ENCODE results near the gene MAGI2. TPM values are rescaled to one million over a fixed set of nuclear protein-coding genes. Genes with fewer than 3 reads are reported as not detected.
A peak's percentile ranks its signal among the peaks of the same experiment; 100 is the strongest.
"Not testable (repeated sequence)": the region's sequence is repeated elsewhere in the genome, so short reads cannot be mapped to it uniquely, and the experiment has no call there.

MAGI2 gene
- total RNA-seq, 1 donor from 2014 or later = 136 TPM

DNA sequence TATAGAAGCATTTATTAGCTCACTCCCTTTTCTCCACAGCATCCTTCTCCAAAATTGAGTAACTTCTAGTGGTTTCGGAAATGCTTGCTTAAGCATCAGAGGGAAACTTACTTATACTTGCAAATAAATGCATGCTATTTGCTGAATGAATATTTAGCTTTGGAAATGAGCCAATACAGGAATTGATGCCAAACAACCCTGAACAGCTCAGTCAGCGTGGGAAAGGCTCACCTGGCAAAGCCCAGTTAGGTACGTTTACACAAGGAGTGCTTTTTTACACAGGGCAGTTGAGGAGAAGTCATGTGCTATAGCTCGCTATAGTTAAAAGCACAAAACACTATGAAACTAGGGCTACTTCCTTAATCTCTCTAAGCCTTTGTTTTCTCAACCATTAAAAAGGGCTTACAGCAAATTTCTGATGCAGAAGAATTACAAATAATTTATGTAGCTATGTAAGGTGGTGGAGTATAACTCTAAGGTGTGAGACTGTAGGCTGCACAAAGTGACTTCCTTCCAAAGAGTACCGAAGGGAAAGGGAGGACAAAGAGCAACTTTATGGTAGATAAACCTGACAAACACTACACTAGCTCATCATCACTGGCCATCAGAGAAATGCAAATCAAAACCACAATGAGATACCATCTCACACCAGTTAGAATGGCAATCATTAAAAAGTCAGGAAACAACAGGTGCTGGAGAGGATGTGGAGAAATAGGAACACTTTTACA, 1156.7 kb downstream of the MAGI2 start:
- FAIRE-seq (no peak), DNase-seq (ENCODE audit: low spot score in 2 of 2) (no peak)

DNA sequence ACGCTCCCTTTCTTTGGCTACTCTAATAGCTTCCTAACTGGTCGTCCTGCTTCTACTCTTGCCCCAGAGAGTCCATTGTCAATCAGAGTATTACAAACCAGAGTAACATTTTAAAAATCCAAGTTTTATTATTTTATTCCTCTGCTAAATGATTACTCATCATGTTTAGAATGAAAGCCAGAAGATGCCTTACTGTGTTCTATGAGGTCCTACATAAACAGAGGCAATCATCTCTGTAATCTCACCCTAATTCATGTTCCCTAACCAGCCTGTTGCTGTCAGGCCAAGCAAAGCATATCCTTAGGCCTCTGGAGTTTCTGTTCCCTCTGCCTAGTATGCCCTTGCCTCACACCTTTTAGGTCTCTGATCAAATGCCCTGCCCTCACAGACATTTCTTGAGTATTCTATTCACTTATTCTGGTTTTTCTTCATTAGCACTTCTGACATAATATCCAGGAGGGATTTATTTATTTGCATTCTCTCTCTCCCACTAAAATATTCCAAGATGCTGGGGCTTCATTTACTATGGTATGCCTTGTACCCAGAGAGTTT, 1157.3 kb downstream of the MAGI2 start:
- FAIRE-seq = no peak
- DNase-seq (ENCODE audit: low spot score in 2 of 2) = no peak

DNA sequence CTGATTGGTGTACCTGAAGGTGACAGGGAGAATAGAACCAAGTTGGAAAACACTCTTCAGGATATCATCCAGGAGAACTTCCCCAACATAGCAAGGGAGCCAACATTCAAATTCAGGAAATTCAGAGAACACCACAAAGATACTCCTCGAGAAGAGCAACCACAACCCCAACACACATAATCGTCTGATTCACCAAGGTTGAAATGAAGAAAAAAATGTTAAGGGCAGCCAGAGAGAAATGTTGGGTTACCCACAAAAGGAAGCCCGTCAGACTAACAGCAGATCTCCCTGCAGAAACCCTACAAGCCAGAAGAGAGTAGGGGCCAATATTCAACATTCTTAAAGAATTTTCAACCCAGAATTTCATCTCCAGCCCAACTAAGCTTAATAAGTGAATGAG, 1164.0 kb downstream of the MAGI2 start:
- not testable (repeated sequence) for FAIRE-seq; DNase-seq (ENCODE audit: low spot score in 2 of 2)

DNA sequence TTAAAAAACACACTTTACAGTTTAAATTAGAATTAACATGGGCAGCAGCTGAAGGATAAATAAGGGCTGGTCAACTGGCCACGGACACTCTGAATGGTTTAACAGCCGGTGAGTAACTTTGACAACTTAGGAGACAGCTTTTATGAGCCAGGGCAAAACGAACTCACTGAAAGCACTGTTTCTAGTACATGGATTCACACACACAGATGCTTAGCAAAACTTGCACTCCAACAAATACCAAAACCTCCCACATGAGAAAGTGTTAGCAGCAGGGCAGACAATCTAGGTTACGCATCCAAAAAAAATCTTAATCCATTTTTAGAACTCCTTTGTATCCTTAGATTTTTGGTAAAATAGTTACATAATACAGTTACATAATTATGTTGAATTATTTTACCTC, 1168.5 kb downstream of the MAGI2 start:
- DNase-seq (ENCODE audit: low spot score in 2 of 2) (peak in 1 of 2 donors; percentile 5), FAIRE-seq (no peak)

DNA sequence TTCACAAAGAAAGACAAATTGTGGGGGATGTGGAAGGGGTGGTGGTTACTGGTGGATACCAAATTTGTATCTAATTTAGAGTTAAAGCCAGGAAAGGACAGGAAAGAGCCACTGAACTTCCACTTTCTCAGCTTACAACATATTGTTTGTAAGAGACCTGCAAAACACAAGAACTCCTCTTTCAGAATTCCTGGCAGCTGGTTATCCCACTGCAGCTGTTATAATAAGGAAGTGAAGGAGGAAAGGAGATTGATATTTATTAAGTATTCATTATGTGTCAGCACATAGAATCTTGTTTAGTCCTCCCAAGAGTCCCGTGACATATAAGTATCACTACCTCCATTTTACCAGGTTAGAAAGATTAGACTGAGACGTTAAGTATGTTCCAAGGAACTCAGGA, 1173.2 kb downstream of the MAGI2 start:
- no peak for FAIRE-seq
- DNase-seq (ENCODE audit: low spot score in 2 of 2) = no peak

DNA sequence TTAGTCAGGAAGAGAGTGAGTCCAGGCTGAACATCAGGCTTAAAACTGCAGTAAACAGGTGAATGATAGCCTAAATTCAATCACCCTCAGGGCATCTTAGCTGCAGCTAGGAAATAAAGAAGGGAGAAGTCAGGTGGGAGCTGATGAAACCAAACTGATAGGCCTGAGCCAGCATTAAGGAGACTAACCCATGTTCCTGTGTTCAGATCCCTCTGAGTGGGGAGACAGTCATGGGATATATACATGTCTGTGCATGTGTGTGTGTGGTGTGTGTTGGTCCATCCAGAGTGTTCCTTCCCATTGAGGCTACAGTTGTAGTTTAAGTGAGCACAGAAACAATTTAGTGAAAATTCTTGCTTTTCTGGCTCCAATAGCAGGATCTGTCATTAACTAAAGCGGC, 1174.0 kb downstream of the MAGI2 start:
- FAIRE-seq (no peak), DNase-seq (ENCODE audit: low spot score in 2 of 2) (no peak)

DNA sequence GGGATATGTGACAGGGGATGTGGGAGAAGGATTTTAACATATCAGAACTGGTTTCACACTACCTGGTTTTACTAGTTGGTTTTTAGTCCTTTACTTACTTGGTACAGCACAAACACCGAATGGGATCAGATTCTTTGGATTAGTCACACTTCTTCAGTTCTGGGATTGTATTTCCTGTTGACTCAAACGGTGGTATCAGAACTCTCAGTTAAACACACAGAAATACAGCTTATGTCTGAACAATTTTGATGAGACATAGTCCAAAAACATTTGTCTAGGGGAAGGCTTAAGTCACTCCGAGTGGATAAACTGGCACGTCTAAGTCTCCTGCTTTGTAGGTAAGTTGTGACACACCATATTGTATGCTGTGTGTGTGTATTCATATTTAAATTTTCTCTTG, 1174.4 kb downstream of the MAGI2 start:
- FAIRE-seq (no peak), DNase-seq (ENCODE audit: low spot score in 2 of 2) (no peak)

DNA sequence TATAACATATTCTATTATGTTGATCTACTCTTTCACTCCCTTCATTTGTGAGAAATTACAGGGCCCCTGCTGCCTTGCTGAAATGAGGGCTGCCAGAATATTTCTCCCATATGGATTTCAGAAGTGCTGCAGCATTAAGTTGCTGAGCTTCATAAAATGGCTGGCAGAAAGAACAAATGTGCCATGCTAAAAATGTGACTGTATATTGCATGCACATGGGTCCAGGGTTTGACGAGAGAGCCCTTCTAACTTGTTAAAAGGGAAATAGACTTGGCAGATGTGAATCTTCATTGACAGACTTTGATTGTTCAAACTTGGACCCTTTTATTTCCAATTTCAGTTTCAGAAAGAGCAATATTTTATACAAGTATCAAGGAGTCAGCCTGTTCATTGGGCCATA, 1186.3 kb downstream of the MAGI2 start:
- no peak for FAIRE-seq
- no peak for DNase-seq (ENCODE audit: low spot score in 2 of 2)

DNA sequence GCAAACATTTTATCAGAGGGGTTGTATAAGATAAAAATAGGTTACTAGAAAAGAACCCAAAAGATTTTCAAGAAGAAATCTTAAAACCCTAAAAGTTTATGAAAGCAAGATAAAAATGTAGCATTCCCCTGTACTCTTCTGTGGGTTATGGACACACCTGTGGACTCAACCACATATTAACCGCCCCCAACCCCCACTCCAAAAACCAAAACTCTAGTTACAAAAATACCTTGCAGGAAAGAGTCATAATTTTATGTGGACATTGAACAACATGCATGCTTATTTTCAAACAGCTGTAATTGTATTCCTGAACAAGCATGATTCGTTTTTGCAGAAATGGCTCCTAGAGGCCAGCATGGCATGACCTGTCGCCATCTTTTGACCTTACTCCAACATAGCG, 1188.0 kb downstream of the MAGI2 start:
- FAIRE-seq (no peak), DNase-seq (ENCODE audit: low spot score in 2 of 2) (no peak)

DNA sequence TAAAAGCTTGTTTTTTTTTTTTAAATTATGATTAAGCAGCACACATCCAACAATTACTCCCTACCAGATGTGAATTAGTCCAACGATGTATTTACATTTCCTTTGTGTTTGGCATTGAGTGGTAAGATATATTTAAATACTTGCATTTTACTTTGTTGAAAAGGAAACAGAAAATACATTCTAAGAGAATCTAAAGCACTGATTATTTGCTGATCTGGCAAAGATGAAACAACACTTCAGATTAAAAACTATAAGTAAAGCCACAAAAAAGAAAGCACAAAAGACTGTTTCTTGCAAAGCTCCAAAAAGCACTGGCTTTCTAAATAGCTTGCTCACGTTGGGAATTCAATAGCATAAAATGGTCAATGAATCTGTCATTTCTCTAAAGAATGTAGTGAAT, 1188.4 kb downstream of the MAGI2 start:
- no peak for DNase-seq (ENCODE audit: low spot score in 2 of 2)

DNA sequence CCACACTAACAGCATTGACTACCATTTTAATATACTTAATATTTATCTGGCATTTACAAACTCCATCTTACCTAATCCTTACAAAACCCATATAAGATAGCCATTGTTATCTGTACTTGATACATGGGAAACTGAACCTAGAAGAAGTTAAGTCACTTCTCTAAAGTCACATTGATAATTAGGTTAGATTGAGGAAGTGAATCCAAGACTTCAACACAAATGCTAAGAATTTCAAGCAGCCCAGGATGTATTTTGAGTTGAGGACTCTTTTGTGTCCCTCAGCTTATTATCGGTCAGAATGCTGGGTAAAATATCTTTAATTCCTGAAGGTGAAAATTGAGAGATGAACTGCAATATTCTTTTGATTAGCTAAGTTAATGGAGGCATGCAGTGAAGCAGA, 1189.4 kb downstream of the MAGI2 start:
- DNase-seq (ENCODE audit: low spot score in 2 of 2) = no peak
- FAIRE-seq = no peak

More for the DNA sequence above, 1188.4 kb downstream of the MAGI2 start:
- no peak for FAIRE-seq

DNA sequence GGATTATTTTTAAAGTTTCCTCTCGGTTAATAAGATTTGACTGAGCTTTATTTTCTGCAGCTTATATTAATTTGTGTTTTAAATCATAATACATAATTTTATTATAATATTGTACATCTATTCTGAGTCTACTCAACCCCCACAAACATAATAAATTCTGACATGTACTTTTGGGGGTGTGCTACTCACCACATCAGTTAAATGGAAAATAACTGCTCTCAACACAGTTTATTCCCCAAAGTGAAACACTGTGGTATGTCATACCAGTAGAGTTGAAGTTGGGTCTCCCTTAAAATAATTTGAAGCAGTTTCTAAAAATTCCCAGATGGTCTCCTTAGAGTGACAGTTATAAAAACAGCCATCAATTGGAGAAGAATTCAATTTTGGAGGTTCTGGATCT, 1191.7 kb downstream of the MAGI2 start:
- no peak for DNase-seq (ENCODE audit: low spot score in 2 of 2)

DNA sequence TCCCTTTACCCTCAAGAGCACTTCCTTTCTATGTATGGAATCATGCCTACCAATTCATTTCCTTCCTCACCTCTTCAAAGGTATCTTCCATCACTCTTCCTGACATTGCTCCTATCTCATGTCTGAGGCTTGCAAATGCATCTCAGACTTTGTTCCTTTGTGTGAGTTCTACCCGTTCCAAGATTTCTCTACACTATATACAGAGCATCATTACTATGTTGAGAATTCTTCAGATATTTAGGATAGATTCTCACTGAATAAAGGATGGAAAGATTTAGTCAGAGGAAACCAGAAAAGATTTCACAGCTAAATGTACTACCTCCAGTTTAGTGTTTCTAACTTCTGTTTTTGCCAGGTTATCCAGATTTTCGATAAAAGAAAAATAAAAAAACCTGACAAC, 1192.2 kb downstream of the MAGI2 start:
- no peak for DNase-seq (ENCODE audit: low spot score in 2 of 2)
- FAIRE-seq = no peak

More for the DNA sequence above, 1191.7 kb downstream of the MAGI2 start:
- no peak for FAIRE-seq

DNA sequence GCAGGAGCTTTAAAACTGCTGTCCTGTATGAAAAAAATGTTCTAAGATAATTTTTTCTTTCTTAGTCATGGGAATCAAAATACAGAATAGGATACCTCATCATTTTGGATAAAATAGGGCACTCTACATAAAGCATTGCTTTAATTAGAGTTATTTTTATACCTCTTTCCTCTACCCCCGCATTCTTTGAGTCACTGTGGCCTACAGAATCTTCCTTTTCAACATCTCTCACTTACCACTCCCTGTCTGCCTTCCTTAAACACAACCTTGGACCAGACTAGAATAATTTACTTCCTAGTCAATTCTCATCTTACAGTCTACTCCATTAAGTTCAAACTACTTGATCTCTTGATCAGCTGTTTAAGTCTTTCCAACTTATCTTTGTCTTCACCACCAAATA, 1192.6 kb downstream of the MAGI2 start:
- DNase-seq (ENCODE audit: low spot score in 2 of 2) (no peak), FAIRE-seq (no peak)

DNA sequence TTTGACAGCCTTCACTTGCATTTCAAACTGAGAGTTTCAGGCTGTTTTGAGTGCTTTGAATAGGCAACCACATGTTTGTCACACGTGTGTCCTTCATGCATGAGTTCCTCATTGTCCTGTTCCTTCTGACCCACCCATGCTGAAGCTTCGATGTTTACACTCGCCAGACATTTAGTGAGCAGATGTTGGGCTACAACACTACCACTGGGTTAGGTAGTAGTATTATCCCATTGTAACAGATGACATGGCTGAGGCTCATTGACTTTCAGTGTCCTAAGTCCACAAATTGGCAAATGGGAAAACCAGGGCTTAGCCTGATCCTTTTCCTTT, 1198.8 kb downstream of the MAGI2 start:
- FAIRE-seq (no peak), DNase-seq (ENCODE audit: low spot score in 2 of 2) (no peak)

DNA sequence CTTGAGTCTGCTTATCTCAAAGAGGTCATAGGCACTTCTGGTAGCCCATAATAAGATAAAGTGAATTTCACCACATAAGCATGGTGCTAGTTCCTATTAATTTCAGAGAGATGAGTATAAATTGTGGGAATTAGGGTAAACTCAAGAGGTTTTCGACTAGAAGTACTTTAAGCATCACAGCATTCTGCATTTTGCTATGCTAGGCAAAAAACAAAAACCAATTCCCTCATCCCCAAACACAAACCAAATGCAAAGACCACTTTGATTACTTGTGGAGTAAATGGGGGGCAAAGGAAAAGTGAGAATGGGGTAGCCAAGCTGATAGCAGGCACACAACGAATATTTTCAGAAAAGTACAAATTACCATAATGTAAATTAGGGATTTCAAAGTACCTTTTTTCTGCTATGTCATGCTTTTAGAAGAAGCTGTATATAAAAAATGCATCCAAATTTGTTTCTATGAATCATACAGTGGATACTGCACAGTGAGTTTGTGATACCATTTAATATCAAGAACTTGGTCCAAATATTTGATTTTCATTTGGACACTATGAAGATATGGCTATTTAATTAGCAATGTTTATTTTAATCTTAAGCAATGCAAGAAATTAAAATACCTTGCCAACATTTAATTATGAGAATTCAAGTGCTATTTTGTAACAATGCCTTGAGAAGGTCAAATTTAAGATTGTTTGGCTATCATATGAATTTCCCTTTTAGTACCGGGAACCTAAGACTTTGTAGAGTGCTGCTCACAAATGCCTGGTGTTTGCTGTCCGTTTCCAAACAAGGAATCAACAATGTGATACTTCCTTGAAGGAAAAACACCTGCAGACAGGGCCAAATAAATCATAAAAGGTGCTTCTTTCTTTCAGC, 1199.4 kb downstream of the MAGI2 start:
- FAIRE-seq (no peak), DNase-seq (ENCODE audit: low spot score in 2 of 2) (no peak)

DNA sequence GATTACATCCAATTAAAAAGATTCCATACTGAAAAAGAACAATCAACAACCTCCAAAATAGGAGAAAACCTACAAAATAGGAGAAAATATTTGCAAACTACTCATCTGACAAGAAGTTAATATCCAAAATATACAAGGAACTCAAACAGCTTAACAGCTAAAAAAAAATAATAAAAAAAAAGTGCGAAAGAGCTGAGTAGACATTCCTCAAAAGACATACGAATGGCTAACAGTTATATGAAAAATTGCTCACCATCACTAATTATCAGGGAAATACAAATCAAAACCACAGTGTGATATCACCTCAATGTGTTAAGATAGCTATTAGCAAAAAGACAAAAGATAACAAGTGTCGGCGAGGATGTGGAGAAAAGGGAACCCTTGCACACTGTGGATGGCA, 1204.6 kb downstream of the MAGI2 start:
- no peak for DNase-seq (ENCODE audit: low spot score in 2 of 2)
- FAIRE-seq = no peak

DNA sequence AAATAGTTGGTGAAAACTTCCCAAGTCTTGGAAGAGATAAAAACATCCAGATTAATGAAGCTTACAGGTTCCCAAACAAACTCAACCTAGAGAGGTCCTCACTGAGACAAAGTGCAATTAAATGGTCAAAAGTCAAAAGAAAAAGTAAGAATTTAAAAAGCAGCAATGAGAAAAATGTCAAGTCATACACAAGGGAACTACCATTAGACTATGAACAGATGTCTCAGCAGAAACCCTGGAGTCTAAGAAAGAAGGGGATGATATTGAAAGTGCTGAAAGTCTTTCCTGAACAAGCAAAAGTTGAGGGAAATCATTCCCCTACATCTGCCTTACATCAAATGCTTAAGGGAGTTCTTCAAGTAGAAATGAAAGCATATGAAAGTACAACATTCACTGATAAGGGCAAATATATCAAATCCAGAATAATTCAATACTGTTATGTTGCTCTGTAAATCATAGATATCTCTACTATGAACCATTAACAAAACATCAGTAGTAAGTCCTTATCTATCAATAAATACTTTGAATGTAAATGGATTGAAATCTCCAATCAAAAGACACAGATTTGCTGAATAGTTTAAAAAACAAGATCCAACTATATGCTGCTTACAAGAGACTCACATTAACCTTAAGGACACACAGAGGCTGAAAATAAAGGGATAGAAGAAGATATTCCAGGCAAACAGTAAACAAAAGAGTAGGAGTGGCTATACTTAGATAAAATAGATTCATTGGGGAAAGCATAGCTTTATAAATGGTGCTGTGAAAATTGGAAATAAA, 1205.4 kb downstream of the MAGI2 start:
- FAIRE-seq (no peak), DNase-seq (ENCODE audit: low spot score in 2 of 2) (no peak)

DNA sequence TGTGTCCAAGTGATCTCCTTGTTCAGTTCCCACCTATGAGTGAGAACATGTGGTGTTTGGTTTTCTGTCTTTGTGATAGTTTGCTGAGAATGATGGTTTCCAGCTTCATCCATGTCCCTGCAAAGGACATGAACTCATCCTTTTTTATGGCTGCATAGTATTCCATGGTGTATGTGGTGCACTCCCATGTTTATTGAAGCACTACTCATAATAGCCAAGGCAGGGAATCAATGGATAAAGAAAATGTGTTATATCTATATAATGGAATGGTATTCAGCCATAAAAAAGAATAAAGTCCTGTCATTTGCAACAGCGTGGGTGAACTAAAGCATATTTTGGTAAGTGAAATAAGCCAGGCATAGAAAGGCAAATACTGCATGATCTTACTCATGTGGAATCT, 1213.3 kb downstream of the MAGI2 start:
- not testable (repeated sequence) for DNase-seq (ENCODE audit: low spot score in 2 of 2); FAIRE-seq

DNA sequence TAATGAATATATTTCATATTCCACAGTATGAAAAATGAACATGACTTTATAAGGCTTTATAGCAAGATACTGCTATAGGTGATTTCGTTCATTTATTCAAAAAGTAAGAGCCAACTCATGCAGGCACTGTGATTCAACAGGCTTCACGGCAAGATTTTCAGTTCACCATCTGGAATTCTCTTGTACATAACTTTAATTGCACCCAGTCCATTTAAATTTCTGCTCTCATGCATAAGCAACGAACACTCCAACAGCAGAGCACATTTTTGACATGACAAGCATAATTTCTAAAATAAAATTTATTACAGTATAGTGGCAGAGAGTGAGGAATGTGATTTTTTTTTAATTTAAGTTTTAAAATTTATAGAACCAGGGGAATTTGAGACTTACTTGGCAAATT, 1218.8 kb downstream of the MAGI2 start:
- DNase-seq (ENCODE audit: low spot score in 2 of 2) (no peak), FAIRE-seq (no peak)

DNA sequence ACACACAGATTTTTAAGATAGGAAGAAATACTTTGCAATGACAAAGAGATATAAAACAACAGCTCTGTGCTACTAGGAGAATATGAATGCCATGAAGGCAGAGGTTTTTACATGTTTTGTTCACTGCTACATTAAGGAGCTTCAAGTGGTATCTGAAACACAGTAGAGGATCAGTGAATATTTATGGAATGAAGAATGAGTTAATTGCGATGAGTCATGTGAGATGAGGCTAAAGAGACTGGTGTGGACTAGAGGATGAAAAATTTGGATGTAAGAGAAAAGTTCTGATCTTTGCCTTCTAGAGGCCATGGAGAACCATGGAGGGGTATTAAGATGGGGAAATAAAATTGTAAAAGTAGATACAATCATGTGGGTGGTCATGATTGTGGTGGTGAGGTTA, 1220.7 kb downstream of the MAGI2 start:
- FAIRE-seq (no peak), DNase-seq (ENCODE audit: low spot score in 2 of 2) (no peak)

Measured in frontal cortex (tissue), 4 donors.